Prostate gland (tissue), 1 donor: ENCODE data around the gene NUFIP2.

Experiments
- POLR2A ChIP-seq: fragments of 450-650 bp; IDR thresholded peaks from one replicate; pipeline ENCODE4 v1.6.1; 2016; ENCODE audit warnings: antibody characterized with exemption, mild to moderate bottlenecking
- POLR2AphosphoS5 ChIP-seq: sonication (generic); formaldehyde crosslinking; IDR thresholded peaks from one replicate; pipeline ENCODE4 v1.6.1; 2017; ENCODE audit warnings: antibody characterized with exemption

- no peak for TF ChIP-seq POLR2AphosphoS5
- TF ChIP-seq POLR2A = no peak
These were observed 51.9 kb downstream of the NUFIP2 start for GRCh38 chr17:29242051-29242450.
